HG02970 (cell line): ENCODE measurements around the gene ABCB8.
A peak's percentile ranks its signal among the peaks of the same experiment; 100 is the strongest.

Experiments
- ATAC-seq: cut with Tn5 transposase; IDR thresholded peaks from one replicate; pipeline ENCODE4 v1.9.1; 2021; ENCODE audit warnings: mild to moderate bottlenecking, moderate library complexity, moderate number of reproducible peaks; ENCODE audit not compliant: unreplicated experiment, low FRiP score

Gene ABCB8

DNA sequence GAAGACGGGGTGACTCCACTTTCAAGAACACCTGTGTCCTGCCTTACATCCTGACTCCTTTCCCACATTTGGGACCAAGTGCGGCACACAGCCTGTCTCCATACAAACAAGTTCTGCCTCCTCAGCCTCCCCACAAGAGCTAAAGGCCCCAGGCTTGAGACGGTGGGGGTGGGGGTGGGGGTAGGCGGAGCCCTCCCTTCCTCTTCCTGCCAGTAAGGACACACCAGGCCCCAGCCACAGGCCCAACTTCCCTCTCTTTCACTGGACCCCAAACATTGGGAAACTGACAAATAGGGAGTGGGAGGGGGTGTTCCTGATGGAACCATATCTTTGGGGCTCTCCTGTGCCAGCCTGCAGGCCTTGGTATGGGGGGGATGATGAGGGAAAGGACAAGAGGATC lies 24.8 kb downstream of the ABCB8 start:
- ATAC-seq: no peak

DNA sequence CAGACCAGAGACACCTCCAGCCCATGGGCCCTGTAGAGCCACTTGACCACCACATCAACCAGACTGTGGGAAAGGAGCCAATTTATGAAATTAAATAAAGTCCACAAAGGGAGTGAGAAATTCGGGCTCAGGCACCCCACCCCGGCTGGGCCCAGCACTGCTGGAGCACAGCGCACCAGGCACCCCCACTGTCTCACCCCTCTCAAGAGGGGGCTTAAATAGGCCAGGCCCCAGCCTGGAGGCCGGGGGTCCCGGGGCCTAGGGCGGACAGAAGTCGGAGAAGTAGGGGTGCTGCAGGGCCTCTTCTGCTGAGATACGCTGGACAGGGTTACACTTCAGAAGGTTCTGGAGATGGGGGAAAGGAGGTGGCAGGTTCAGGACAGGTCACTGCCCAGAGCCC lies 25.5 kb downstream of the ABCB8 start:
- no peak for ATAC-seq

- ATAC-seq: no peak
Measured at GRCh38 chr7:151056283-151056665, 28.0 kb downstream of the ABCB8 start.

DNA sequence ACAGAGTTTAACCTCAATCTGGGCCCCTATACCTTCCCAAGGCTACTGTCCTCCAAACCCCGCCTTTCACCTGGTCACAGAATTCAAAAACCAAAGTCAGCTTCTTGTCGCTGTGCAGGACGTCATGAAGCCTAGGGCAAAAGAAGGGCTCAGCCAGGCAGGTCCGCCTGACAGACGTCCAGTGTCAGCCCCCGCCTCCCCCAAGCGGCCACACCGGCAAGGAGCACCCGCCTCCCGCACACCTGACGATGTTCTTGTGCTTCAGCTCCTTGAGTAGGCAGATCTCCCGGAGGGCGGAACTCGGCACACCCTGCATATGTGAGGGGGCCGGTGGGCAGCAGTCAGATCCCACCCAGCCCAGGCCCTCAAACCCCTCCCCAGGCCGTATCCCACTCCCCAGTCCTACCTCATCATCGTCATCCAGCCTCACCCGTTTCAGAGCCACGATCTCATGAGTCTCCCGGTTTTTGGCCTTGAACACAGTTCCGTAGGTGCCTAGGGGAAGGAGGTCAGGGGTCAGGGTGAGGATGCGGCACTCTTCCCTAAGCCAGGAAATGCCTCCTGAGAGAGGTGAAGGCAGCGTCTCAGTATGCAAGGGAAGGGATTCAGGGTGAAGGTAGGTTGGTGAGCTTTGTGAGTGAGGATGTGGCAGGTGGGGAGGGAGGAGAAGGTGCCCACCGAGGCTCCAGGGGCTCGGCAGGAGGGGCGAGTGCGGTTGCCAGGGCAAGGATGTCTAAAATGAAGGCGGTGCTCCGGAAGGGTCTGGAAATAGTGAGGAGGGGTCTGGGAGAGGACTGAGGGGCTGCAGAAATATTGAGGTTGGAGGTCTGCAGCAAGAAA lies 28.6 kb downstream of the ABCB8 start:
- ATAC-seq: no peak

- peak; percentile 4 for ATAC-seq
Measured at GRCh38 chr7:151057506-151057988, 29.3 kb downstream of the ABCB8 start, which contains the start of gene CDK5. CDK5 (minus strand) TSS chr7:151057897; CDS start chr7:151057848, 49 bp downstream.

GRCh38 chr7:151057989-151058780 lies 29.9 kb downstream of the ABCB8 start:
- peak; percentile 84 for ATAC-seq

DNA sequence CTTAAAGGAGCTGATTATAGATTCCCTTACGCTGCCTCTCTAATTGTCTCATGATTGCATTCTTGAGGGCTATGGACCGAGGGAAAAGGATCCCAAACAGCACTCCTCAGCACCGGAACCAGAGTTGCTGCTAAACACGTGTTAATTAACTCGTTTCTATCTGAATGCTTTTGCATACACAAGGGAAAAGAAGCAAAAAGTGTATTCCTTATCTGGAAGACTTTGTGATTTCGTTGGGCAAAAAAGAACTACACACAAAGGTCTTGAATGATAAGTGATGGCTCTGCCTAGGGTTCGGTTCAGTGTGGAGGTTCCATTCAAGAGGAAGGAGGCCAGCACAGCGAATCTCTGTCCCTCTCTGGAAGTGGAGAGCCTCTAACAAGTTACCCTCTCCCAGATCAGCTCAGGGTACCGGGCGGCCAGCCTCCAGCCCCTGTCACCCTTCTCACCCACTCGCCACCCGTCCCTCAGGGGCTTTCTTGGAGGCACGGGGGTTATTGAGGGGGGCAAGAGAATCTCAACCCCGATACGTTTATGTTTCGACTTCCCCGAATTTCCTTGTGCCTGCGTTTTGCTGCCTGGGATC lies 30.6 kb downstream of the ABCB8 start:
- no peak for ATAC-seq

GRCh38 chr7:151059367-151060112 lies 31.3 kb downstream of the ABCB8 start, which contains the start of gene SLC4A2:
SLC4A2 (plus strand) TSS chr7:151059589; CDS start chr7:151061988, 2,399 bp downstream.
- peak; percentile 39 for ATAC-seq

DNA sequence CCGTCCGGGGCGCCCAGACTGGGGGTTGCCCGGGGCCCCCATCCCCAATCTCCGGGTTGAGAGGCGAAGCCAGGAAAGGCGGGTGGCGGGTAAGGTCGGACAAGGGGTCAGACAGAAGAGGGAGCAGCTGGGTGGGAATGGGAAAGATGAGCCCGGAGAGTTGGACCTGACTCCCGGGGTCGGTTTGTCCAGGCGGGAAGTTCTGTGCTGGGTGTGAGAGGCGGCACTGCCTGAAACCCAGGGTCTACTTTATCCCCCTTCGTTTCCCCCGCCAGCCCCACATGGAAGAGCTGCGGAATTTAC lies 31.8 kb downstream of the ABCB8 start:
- ATAC-seq: no peak

DNA sequence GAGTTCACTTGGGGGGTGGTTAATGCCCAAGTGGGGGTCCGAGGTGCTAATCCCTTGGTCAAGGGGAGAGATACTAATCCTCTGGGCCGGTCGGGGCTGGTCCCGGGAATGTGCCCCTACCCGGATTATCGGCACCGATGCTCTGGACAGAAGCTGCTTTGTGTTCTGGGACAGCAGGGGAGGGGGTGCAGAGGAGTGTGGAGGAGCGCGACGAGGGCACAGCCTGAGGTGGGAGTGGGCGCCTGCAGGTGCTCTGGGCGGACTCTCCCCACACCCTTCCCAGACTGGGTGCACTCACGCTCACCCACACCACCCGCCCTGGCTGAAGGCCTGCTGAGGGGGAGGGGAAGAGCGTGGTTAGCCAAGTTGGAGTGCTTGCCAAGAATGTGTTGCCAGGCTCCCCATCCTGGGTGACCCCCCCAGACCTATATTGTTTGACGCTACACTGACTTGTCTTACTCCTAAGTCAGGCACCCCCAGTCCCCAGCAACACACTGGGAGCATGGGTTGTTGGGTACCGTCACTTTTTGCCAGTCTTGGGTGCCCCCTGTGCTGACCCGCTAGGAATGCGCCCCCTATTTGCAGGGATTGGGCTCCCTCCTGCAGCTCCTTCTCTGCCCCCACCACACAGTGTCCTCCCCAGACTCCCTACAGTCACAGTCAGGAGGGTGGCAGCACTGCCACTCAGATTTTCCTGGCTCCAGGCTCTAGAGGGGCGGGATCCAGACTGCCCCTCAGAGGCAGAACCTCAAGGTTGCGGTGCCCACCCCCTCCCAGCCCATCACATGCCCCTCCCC lies 32.4 kb downstream of the ABCB8 start:
- no peak for ATAC-seq

DNA sequence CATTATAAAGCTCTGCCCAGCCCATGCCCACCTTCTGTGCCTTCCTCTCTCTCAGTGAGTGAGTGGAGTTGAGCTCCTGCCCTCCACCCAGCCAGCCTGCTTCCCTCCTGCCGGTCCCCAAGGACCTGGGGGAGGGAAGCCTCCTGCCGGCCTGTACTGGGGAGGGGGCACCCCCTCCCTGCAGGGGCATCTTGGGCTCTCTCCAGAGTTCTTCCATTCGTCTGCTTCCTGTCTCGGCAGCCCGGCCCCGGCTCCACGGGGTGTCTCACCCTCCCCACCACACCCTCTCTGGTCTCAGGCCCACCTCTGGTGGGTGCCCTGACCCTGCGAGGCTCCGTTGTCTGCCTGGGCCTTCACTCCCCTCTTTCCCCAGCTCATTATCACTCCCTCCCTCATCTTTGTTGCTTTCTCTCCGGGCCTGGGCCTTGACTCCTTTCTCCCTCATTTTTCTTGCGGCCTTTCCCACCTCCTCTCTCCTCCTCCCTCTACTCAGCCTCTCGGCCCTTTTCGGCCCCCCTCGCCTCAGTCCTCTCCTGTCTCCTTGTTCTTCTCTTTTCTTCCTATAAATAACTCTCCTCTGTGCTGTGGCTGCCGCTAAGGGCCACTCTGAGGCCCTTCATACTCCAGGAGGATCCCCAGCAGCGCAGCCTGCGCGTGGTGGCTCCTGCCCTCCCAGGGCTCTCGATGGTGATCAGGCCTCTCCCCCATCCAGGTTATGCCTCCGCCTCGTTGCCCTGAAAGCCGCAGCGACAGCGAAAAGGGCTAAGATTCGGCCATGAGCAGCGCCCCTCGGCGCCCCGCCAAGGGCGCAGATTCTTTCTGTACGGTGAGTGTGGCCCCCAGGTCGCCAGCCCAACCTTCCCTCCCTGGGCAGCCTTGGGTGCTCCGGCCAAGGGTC lies 33.2 kb downstream of the ABCB8 start:
- ATAC-seq: no peak

GRCh38 chr7:151062111-151062398 lies 33.8 kb downstream of the ABCB8 start:
- no peak for ATAC-seq

- ATAC-seq: no peak
Measured at GRCh38 chr7:151062399-151063211, 34.4 kb downstream of the ABCB8 start.

GRCh38 chr7:151063212-151063561 lies 34.9 kb downstream of the ABCB8 start:
- ATAC-seq: no peak

GRCh38 chr7:151064454-151064853 lies 36.2 kb downstream of the ABCB8 start:
- ATAC-seq: no peak

DNA sequence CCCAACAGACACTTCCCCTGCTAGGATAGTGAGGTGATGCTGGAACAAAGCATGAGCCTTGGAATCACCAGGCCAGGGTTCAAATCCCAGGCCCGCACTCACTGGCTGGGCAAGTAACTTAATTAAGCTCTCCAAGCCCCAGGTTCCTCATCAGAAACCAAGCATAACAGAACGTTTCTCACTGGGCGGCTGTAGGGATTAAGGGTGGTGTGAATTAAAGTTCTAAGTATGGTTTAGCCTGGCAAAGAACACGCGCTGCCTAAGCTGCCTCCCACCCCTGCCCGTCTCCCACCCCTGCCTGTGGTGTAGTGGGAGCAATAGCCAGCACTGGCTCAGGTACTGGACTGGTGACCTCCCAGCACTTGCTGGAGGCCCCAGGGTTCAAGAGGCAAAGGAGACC lies 36.7 kb downstream of the ABCB8 start:
- no peak for ATAC-seq

GRCh38 chr7:151065516-151065915 lies 37.3 kb downstream of the ABCB8 start:
- no peak for ATAC-seq

GRCh38 chr7:151066273-151066974 lies 38.2 kb downstream of the ABCB8 start:
- no peak for ATAC-seq
